Dedifferentiated amniotic fluid mesenchymal stem cell (primary cell): ENCODE measurements around the gene PTGER1.
"Not testable (repeated sequence)": the region's sequence is repeated elsewhere in the genome, so short reads cannot be mapped to it uniquely, and the experiment has no call there.

Source experiments
- DNase-seq: peaks from one replicate; pipeline ENCODE4 v3.0.0-alpha.2; 2016; ENCODE audit errors: extremely low spot score

The PTGER1 gene, protein sequence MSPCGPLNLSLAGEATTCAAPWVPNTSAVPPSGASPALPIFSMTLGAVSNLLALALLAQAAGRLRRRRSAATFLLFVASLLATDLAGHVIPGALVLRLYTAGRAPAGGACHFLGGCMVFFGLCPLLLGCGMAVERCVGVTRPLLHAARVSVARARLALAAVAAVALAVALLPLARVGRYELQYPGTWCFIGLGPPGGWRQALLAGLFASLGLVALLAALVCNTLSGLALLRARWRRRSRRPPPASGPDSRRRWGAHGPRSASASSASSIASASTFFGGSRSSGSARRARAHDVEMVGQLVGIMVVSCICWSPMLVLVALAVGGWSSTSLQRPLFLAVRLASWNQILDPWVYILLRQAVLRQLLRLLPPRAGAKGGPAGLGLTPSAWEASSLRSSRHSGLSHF

DNA sequence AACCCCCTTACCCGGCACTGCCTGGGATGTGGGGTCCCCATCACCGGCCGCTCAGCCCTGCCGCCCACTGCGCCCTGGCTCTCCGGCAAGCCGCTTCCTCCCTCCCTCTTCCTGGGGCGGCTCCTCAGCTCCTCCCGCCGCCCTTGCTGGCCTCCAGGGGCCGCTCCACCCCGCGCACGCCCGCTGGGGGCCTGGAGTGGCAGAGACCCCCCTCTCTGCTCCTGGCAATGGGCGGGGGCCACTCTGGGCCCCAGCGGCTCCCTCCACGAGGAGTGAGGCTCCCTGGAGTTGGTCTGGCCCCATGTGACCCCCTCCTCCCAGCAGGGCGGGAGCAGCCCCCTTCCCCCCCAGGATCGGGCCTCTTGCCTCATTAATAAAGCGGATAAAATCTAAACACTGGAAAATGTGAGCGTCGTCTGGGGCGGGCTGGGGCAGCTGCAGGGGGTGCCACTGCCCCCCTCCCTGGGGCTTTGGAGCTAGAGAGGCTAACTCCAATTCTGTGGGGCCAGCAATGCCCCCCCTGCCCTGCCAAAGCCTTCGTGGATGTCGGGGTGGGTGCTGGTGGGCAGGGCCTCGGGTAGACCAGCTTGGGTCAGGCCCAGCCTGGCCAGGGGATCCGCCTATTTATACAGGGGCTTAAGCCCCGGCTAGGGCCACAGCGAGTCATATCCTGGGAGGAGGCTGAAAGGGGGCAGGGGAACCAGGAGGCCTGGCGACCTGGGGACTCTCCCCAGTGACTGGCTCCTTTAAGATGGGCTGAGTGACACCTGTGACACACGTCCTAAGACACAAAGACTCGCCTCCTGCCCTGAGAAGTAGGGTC lies at the start of gene PTGER1:
Gene PTGER1 (minus strand): TSS at position 104 of the 823 bp plus-strand sequence. CDS start 1,034 bp downstream, outside the sequence.
- no peak for DNase-seq

DNA sequence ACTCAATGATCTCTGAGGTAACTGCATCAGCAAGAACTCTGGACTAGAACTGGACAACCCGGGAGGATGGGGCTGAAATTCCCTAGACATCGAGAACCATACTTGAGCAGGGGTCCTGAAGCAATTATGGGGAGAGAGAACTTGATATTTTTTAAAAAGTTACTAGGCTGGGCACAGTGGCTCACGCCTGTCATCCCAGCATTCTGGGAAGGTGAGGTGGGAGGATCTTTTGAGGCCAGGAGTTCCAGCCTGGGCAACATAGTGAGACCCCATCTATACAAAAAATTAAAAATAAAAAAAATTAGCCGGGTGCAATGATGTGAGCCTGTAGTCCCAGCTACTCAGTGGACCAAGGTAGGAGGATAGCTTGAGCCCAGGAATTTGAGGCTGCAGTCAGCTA lies 45.4 kb upstream of the PTGER1 start:
- no peak for DNase-seq

DNA sequence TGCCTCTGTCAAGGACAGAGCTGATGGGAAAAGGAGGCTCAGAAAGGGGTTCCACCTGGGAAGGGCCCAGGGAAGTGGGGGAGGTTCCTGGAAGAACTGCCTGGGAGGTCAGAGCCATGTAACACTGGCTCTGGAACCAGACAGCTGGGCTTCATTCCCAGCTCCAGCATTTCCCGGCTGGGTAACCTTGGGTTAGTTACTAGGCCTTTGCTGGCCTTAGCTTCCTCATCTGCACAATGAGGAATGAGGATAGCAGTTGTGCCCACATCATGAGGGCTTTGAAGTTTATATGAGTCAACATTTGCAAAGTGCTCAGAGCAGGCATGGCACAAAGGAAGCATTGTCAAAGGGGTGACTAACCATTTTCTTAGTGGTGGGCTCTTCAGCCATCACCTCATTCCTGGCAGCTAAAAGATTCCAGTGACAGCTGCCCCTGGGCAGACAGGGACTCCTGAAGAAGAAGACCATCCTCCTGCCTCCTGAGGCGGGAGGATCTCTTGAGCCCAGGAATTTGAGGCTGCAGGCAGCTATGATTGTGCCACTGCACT lies 44.8 kb upstream of the PTGER1 start:
- DNase-seq, result no peak

DNA sequence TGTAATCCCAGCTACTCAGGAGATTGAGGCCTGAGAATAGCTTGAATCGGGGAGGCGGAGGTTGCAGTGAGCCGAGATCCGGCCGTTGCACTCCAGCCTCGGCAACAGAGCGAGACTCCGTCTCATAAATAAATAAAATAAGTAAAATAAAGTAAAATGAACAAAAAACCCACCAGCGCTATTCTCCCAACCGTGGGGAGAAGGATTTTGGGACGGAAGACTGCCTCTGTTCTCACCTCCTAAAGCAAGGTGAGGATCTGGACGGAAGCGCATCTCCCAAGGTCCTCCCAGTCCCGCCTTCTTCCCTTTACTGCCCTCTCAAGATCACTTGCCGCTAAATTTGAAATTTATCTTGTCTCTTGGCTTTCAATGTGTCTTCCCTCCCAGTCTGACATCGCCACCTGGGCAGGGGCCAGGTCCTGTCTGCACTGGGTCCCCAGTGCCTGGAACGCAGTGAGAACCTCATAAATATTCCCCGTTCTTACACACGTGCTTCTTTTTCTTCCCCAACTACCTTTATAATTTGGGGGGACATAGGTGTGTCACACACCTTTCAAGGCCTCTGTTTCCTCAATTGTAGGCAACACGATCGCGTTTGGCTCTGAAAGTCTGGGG lies 44.2 kb upstream of the PTGER1 start:
- no peak for DNase-seq

DNA sequence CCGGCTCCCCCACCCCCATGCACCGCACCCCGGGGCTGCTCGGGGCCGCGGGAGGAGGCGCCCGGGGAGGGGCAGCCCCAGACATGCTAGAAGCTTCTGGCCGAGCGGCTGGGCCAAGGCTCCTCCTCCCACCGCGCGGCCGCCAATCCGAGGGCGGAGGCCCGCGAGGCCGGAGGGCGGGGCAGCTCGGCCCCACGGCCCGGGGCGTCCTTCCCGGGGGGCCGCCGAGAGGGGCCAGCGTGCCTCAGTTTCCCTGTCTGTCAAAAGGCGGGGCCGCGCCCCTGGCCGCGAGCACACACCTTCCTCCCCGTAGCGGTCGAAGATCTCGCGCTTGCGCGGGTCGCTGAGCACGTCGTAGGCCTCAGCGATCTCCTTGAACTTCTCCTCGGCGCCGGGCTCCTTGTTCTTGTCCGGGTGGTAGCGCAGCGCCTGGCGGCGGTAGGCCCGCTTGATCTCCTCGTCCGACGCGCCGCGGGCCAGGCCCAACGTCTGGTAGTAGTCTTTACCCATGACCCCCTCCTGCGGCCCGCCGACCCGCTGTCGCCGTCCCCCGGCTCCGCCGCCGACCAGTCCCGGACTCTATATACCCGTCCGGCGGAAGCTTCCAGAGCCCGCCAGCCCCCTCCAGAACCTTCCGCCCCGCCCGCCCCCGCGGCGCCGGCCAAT lies 42.8 kb upstream of the PTGER1 start, which contains the start of gene DNAJB1:
Gene DNAJB1 (minus strand): TSS at position 558 of the 666 bp plus-strand sequence. CDS start 48 bp downstream, at position 510.
- DNase-seq, result peak; percentile 59

DNA sequence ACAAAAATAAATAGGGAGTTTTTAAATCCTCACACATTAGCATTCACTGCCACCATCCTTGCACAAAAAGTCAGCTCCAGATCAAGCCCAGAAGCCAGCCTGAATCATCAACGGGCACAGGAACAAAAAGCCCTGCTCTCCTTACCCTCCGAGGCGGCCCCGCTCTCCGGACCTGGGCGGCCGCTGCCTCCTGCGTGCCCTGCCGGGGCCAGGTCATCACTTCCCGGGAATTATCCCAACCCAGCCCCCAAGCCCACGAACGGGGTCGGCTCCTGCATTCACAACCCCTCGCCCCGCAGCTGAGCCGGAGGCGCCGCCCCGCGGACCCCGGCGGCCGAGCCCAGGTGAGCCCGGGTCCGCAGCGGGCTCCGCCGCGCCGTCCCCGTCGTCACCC lies 42.3 kb upstream of the PTGER1 start:
- DNase-seq, result no peak

DNA sequence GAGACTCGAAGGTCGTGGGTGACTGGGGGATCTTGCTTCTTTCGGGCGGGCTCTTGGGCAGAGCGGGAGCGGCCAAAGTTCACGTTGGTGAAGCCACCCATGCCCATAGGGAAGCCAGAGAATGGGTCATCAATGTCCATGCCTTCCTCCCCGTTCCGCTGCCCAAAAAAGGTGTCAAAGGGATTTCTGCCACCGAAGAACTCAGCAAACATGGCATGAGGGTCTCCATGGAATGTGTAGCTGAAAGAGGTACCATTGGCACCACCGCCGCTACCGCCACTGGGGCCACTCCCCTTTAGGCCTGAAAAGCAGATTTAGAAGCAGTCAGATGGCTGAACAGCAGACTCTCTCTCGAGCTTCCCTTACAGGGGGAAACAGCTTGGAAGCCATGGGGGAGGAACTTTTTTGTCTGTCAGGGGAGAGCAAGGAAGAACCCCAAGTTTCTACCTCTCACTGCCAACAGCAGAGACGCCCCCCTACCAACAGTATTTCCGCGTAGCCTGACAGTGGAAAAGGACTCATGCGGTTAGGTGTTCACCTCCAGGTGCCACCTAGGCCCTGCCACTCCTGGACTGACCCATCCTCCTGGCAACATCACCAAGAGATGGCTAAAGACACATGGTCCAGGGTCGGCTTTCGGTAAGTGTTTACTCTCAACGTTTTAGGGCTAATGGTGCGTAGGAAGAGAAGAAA lies 41.7 kb upstream of the PTGER1 start:
- DNase-seq, result no peak

DNA sequence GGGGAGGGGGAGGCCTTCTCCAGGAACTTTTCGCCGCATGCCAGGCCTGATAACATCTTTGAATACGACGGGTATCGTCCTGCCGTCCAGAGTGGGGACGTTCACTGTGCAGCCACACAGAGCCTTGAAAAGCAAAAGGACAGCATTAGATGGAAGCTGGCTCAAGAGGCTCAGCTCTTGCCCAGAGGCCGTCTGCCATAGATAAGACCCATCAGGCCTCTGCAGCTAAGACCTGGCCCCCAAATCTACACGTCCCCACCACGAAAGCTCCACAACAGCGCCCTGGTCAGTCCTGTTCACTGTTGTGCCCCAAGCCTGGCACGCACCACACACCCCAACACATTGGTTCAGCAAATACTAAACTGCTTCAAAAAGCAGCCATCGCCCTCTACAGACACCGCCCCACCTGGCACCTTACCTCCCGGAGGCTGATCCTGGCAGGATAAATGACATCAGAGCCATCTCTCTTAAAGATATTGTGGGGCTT lies 40.9 kb upstream of the PTGER1 start:
- no peak for DNase-seq

DNA sequence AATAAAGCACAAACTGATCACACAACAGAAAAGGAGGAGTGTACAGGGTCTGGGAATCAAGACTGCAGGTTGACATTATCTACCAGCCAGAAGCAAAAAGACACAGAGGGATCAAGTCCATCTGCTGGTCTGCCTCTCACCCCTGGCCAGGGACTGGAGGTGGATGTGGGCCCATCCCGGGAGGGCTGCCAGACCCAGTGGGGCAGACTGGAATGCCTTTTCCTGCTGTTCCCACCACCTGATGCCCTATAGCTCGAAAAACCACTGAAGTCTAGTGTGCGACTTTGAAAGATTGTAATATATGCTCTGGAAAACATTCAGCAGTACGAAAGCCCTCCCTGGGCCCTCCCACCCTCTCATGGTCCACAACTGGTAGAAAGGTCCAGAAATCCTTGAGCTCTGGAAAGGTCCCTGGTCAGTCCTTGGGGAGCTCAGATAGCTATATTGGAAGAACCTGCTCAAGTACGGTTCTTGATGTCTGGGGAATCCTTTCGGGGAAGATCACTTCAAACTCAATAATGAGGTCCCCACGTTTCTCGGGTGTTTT lies 40.4 kb upstream of the PTGER1 start:
- DNase-seq, result no peak

DNA sequence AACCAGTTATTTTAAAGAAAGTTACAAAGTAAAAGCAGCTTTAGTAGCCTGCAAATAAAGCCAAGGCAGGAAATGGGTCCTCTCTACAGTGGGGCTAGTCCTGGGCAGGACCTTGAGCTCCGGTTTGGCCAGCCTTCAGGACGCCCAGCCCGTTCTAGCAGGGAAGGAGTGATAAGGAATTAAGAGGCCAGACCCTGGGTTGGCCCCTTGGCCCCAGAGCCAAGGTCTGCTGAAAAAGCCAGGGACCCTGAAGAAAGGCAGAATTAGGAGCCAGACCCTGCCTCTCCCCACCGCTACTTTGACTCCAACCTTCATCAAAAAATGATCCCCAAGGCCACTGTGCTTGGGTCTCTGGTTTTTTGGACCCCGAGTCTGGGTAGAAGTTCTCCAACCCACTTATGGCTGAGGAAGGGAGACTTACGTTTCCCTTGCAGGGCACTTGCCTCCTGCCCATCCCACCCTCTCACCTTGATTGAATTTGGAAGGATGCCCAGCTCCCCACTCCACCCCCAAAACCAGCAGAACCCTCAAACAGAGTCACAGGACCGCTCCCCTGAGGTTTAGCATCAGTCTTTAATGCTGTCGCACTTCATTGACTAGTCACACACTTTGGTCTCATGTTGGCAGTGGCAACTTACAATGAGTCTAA lies 39.2 kb upstream of the PTGER1 start:
- no peak for DNase-seq

DNA sequence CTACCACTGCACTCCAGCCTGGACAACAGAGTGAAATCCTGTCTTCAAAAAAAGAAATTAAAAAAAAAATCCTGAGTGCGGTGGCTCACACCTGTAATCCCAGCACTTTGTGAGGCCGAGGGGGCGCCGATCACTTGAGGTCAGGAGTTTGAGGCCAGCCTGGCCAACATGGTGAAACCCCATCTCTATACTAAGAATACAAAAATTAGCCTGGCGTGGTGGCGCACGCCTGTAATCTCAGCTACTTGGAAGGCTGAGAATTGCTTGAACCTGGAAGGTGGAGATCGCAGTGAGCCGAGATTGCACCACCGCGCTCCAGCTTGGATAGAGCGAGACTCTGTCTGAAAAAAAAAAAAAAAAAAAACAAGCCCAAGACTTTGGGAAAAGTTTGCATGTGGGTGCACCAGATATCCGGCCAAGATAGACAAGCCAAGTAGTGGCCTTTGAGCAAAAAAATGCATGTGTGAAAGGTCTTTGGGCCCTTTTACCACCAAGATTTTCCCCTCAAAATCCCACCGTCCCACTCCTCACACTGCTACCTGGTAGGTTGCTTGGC lies 37.3 kb upstream of the PTGER1 start:
- no peak for DNase-seq

DNA sequence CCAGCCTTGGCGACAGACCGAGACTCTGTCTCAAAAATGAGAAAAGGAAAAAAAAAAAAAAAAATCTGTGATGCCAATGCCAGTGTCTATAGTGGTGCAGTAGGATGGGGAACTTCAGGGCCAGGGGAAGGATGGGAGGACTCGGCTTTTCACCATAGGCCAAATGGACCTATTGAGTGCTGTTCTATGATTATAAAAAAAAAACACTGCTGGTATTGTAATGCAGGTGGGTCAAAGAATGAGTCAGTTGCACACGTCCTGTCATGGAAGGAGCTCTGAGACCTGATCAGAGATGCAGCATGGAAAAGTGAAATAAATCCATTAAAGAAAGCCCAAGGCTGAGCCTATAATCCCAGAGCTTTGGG lies 36.1 kb upstream of the PTGER1 start:
- no peak for DNase-seq

DNA sequence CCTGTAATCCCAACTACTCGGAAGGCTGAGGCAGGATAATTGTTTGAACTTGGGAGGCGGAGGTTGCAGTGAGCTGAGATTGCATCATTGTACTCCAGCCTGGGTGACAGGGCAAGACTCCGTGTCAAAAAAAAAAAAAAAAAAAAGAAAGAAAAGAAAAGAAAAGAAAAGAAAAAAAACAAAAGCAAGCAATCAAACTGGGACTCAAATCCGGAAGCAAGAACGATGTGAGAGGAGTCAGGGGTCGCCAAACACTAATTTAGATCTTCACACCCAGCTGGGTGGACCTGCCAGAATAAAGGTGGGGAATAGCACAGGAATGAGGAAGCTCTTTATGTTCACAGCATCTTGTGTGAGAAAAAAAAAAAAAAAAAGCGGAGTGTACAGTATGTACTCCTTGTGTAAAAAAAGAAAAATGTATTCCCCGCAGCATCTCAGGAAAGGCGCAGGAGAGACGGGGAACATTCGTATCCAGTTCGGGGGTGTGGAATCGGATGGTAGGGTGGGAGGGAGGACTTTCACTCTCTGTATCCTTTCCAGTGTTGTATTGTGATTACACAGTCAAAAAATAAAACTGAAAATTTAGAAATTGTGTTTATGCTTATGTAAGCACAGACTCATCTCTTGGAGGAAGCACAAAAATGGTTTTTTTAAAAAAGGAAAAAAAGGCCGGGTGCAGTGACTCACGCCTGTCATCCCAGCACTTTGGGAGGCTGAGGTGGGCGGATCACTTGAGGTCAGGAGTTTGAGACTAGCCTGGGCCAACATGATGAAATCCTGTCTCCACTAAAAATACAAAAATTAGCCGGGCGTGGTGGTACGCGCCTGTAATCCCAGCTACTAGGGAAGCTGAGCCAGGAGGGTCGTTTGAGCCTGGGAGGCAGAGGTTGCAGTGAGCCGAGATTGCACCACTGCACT lies 35.4 kb upstream of the PTGER1 start:
- peak; percentile 86 for DNase-seq

DNA sequence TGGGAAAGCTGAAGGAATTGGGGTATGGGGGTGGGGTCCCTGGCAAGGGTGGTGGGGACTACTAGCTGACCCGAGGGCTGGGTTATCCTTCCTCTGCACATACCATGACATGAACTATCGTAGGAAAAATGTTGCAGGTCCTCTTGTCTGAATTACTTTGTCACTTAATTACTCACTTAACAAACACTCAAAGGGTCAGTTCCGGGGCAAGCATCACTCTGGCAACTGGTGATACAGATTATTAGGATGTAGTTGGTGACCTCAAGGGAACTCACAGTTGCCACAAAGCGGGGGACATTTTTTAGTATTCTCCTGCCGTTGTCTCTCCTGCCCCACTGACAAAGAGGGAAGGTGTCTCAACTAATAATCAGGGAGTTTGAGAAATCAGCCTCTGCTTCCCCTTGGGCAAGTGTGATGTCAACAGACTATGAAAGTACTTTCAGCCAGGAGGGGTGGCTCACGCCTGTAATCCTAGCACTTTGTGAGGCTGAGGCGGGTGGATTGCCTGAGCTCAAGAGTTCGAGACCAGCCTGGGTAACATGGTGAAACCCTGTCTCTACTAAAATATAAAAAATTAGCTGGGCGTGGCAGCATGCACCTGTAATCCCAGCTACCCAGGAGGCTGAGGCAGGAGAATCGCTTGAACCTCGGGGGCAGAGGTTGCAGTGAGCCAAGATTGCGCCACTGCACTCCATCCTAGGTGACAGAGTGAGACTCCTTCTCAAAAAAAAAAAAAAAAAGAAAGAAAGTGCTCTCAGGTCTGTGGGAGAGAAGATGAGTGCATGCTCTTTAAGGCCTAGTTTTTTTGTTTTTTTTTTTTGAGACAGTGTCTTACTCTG lies 32.8 kb upstream of the PTGER1 start:
- DNase-seq, result peak; percentile 30

DNA sequence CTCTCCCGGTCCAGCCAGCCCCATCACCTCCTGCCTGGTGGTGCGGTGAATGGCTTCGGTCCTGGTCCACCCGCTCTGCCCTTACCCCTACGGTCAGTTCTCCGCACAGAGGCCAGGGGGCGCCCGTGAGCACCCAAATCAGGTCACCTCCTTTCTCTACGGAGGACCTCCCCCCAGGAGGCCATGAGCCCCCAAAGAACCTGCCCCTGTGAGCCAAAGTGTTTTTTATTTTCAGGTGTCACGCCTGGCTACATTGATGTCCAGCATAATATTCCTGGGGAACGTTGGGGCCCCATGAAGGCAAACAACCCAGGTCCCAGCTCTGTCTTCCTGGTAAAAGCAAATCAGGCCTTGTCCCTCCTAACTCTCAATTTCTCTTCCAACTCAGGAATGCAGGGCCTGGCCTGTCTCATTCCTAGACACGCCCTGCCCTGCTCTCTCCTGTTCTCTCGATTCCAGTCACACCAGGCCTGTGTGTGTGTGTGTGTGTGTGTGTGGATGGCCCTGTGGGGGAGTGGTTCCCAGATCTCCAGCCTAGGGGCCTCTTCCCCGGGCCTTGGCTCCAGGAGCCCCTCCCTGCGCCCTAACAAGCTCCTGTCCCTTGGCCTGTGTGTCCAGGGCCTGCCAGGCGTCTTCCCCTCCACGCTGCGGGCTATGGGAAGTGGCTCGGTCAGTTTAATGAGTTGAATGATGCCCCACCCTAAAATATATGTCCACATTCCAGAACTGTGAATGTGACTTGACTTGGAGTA lies 30.5 kb upstream of the PTGER1 start:
- peak; percentile 86 for DNase-seq

DNA sequence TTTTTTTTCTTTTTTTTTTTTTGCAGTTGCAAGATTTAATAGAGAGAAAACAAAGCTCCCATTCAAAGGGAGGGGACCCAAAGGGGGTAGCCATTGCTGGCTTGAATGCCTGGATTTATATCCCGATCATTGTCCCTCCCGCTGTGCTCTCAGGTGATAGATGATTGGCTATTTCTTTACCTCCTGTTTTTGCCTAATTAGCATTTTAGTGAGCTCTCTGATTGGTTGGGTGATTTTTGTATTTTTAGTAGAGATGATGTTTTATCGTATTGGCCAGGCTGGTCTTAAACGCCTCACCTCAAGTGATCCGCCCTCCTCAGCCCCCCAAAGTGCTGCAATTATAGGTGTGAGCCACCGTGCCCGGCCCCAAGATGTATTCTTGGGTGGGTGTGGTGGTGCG lies 29.4 kb upstream of the PTGER1 start:
- not testable (repeated sequence) for DNase-seq

DNA sequence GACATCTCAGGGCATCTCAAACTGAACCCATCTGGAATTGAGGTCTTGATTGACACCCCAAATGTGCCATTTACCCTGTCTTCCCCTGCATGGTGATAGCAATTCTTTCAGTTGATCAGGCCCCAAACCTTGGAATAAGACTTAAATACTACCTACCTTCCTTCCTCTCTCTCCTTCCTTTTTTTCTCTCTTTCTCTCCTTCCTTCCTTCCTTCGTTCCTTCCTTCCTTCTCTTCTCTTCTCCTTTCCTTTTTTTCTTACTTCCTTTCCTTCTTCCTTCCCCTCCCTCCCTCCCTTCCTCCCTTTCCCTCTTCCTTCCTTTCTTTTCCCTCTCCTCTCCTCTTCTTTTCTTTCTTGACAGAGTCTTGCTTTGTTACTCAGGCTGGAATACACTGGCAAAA lies 28.1 kb upstream of the PTGER1 start:
- DNase-seq, result no peak
